Thyroid gland (tissue), 4 donors: Measurements from ENCODE around the gene TMEM130.

Source experiments
- POLR2A ChIP-seq, 2 donors: fragments of 450-650 bp; IDR thresholded peaks; one replicate each; pipeline ENCODE4 v1.6.1; 2017; ENCODE audit warnings: antibody characterized with exemption in 2 of 2, mild to moderate bottlenecking in 2 of 2, moderate library complexity in 1 of 2
- TF ChIP-seq, protein P1 (sequence below), 6 experiments: fragments of 200-600 bp in 3 of 6; fragments of 450-650 bp in 3 of 6; sonication (generic) in 3 of 6; IDR thresholded peaks; one replicate each; pipeline ENCODE4 v1.5.1; 2016 to 2019; ENCODE audit warnings: antibody characterized with exemption in 6 of 6, mild to moderate bottlenecking in 2 of 6, inconsistent platforms in 1 of 6, moderate library complexity in 1 of 6

- TF ChIP-seq, protein P1, sequence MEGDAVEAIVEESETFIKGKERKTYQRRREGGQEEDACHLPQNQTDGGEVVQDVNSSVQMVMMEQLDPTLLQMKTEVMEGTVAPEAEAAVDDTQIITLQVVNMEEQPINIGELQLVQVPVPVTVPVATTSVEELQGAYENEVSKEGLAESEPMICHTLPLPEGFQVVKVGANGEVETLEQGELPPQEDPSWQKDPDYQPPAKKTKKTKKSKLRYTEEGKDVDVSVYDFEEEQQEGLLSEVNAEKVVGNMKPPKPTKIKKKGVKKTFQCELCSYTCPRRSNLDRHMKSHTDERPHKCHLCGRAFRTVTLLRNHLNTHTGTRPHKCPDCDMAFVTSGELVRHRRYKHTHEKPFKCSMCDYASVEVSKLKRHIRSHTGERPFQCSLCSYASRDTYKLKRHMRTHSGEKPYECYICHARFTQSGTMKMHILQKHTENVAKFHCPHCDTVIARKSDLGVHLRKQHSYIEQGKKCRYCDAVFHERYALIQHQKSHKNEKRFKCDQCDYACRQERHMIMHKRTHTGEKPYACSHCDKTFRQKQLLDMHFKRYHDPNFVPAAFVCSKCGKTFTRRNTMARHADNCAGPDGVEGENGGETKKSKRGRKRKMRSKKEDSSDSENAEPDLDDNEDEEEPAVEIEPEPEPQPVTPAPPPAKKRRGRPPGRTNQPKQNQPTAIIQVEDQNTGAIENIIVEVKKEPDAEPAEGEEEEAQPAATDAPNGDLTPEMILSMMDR (IDR thresholded peaks at IDR 0.05): no peak
- TF ChIP-seq POLR2A (IDR thresholded peaks at IDR 0.05): no peak
Measured at GRCh38 chr7:98855610-98856422, 14.0 kb downstream of the TMEM130 start.
